IPS-NIHi11 (cell line): Measurements from ENCODE around the gene TMED3.
"Not testable (repeated sequence)": the region's sequence is repeated elsewhere in the genome, so short reads cannot be mapped to it uniquely, and the experiment has no call there.

Source experiments
- DNase-seq: peaks from one replicate; pipeline ENCODE4 v3.0.0; 2012; ENCODE audit warnings: mixed read lengths, low spot score

Gene TMED3

GRCh38 chr15:79316864-79317263, 6.0 kb downstream of the TMED3 start:
- no peak for DNase-seq

- DNase-seq: not testable (repeated sequence)
Measured at GRCh38 chr15:79319973-79320372, 9.1 kb downstream of the TMED3 start.

DNA sequence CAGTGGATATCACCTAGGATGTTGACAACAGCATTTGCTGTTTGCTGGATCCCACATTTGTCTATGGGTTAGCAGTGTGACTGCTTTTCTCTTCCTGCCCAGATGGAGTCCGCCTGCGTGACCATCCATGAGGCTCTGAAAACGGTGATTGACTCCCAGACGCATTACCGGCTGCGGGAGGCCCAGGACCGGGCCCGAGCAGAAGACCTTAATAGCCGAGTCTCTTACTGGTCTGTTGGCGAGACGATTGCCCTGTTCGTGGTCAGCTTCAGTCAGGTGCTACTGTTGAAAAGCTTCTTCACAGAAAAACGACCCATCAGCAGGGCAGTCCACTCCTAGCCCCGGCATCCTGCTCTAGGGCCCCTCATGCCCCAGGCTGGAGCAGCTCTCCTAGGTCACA, 11.0 kb downstream of the TMED3 start:
- DNase-seq: no peak

DNA sequence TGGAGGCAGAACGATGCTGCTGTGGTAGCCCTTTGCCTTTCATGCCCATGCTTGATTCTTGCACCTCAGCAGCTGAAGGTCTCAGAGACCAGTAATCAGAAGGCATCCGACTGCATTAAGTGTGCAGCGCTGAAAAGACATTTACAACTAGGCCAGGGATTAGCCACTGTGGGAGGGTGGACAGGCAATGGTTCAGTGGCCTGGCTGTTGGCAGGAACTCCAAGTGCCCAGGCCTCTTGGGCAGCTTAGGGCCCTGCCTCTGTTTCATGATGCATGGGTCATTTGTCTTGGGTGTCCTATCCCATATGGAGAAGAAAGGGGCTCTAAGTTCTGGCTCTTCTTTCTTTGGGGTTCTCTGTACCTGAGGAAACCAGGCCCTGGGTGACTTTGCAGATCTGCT, 11.4 kb downstream of the TMED3 start:
- no peak for DNase-seq

DNA sequence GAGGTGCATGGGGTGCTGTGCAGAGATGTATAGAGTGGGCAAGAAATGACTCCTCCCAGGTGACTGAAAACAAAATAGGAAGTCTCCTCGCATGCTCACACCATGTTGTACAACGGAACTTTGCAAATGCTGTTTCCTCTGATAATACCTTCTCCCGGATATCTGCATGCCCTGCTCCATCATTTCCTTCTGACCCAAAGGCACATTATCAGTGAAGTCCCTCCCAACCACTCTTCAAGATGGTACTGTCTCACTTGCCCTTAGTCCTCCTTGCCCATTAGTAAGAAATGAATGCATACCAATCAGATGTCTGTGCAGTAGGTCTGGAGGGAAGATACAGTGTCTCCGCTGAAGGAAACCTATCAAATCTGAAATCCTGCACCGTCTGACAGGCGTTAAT, 12.0 kb downstream of the TMED3 start:
- DNase-seq: no peak

- no peak for DNase-seq
Measured at GRCh38 chr15:79329171-79329611, 18.3 kb downstream of the TMED3 start.

GRCh38 chr15:79332824-79333510, 22.1 kb downstream of the TMED3 start:
- DNase-seq: peak; percentile 29

GRCh38 chr15:79337591-79337990, 26.7 kb downstream of the TMED3 start:
- no peak for DNase-seq

DNA sequence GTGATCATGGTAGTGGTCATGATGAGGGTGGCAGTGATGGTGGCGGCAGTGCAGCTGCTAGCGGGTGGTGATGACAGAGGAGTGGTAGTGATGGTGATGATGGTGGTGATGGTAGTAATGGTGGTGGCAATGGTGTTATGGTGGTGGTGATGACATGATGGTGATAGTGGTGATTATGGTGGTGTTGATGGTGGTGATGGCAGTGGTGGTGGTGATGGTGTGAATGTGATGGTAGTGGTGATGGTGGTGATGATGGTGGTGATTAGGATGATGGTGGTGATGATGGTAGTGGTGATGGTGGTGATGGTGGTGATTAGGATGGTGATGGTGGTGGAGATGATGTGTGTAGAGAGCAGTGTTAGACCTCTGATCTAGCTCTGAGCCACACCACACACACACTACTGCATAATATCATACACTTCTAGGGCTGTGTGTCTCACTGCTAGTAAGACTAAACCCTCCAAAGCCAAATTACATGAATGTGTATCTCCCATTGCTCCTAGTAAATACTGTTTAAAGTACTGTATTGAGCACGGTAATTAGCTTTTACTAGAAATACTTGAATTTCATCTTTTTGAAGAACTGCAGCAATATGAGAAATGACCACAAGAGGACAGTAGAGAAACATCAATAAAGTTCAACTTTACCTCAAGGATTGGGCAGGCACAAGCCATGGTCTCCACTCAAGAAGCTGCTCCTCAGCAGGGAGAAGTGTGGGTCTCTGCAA, 28.8 kb downstream of the TMED3 start:
- peak; percentile 46 for DNase-seq

GRCh38 chr15:79340315-79340602, 29.3 kb downstream of the TMED3 start:
- no peak for DNase-seq

- no peak for DNase-seq
Measured at GRCh38 chr15:79341396-79341795, 30.5 kb downstream of the TMED3 start.

DNA sequence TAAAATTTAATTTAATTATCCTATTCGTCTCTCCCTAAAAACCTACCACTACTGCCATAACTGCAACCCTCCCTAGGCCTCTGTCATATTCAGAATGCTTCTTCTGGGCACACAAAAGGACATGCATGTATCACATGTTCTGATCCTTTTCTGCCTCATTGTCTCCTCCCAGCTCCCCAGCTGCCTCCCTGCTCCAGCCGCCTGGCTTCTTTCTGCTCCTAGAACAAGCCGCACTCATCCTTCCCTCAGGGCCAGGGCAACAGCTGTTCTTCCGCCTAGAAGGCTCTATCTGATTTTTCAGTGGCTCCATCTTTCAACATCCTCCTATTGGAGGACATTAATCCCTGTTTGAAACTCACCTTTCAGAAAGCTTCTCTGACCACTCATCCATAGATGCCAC, 38.6 kb downstream of the TMED3 start:
- no peak for DNase-seq

- no peak for DNase-seq
Measured at GRCh38 chr15:79352206-79352605, 41.3 kb downstream of the TMED3 start.

DNA sequence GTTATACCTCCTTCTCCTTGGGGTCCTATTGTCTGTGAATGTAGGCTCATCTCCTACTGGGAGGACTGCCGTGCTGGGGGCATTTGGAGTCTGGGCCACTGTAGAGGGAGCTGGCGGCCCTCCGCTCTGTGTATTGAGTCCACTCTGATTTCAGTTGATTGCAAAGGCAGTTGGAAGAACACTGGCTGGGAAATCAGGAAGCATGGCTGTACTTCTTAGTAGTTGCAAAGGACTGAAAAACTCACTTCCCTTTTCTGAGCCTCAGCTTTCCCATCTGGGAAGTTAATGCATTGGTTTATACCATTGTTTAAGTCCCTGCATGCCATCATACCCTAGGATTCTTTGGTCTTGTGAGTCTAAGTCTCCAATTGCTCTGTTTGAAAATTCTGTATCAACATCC, 46.7 kb downstream of the TMED3 start:
- no peak for DNase-seq

- no peak for DNase-seq
Measured at GRCh38 chr15:79358069-79358468, 47.2 kb downstream of the TMED3 start.

DNA sequence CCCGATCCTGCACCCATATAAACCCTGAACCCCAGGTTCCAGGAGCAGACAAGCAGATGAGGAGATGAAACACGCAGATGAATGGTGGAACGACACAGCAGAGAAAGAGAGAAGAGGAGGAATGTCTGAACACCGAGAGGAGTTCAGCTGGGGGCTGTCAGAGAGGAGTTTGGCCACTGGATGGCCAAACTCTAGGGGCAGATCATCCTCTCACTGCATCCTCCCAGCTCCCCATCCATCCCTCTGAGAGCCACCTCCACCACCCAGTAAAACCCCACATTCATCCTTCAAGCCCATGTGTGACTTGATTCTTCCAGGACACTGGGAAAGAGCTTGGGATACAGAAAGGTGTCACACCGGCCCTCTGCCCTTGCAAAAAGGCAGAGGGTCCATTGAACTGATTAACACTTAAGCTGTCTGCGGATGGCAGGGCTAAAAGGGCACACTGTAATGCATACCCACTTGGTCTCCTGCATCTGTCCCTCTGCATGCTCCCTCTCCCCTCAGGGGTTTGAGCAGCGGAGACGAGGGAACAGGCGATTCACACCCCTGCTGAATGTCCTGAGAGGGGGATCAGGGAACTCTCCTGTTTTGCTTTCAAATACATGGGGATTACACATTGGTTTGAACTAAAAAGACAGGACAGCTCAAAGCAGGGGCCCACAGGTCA, 53.8 kb downstream of the TMED3 start:
- DNase-seq: no peak

GRCh38 chr15:79365765-79366164, 54.9 kb downstream of the TMED3 start:
- DNase-seq: no peak

- no peak for DNase-seq
Measured at GRCh38 chr15:79366691-79367090, 55.8 kb downstream of the TMED3 start.

GRCh38 chr15:79370716-79371115, 59.8 kb downstream of the TMED3 start:
- no peak for DNase-seq

DNA sequence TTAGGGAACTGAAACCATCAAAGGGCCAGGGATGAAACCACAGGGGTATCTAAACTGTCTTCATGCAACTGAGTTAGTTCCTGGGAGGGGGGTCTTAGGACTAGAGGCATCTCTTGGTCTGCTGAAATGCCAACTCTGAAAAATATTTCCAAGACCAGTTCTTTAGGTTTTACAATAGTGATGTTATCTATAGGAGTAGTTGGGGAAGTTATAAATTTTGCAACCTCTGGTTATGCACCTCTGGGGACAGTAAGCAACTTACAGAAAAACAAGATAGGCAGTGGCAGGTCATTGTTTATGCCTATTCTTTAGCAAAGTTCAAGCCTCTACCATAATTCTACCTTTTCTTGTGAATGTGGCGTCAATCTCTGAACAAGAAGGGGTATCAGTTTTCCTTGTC, 60.7 kb downstream of the TMED3 start:
- DNase-seq: no peak

DNA sequence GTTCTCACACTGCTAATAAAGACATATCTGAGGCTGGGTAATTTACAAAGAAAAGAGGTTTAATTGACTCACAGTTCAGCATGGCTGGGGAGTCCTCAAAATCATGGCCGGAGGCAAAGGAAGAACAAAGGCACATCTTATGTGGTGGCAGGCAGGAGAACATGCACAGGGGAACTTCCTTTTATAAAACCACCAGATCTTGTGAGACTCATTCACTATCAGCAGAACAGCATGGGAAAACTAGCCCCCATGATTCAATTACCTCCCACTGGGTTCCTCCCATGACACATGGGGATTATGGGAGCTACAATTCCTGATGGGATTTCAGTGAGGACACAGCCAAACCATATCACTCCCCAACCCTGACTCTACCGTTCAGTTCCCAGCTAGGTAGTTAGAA, 61.5 kb downstream of the TMED3 start:
- no peak for DNase-seq
